ENCODE data around the gene KCNN3.
"Not testable (repeated sequence)": the region's sequence is repeated elsewhere in the genome, so short reads cannot be mapped to it uniquely, and the experiment has no call there.

KCNN3 gene

GRCh38 chr1:154686507-154686906 is 183.6 kb downstream of the KCNN3 start:
- no peak for DNase-seq

DNA sequence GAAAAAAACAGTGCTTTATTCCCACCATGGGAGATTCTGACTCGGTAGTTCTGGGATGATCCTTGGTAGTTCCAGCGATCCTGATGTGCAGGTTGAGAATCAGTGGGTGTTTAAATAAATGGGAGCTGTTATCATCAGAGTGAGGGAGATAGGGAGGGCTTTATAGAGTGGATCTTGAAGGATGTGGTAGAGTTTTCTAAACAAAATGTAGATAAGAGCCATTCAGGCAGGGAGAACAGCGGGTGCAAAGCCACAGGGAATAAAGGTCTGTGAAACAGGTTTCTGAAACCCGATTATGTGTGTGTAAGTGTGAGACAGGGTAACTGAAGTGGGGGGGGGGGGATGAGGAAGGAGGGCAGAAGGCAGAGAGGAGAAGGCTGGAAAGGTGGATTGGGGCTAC is 186.3 kb downstream of the KCNN3 start:
- DNase-seq, result no peak

GRCh38 chr1:154682254-154682653 is 187.8 kb downstream of the KCNN3 start:
- DNase-seq, result no peak

- DNase-seq, result not testable (repeated sequence)
Measured at GRCh38 chr1:154677844-154678243, 192.2 kb downstream of the KCNN3 start.

DNA sequence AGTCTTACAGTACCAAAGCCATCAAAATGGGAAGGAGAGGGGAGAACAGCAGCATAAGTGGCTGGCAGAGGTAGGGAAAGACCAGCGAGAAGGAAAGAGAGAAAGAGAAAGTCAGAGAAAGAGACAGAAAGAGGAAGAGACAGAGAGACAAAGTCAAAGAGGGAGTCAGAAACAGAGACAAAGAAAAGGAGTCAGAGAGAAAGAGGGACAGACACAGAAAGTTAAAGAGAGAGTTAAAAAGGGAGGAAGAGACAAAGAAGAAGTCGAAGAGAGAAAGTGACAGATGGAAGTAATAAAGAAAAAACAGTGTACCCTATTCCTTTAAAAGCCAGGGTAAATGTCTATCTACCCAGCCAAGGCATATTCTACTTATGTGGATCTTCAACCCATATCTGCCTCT is 193.2 kb downstream of the KCNN3 start:
- DNase-seq, result not testable (repeated sequence)

DNA sequence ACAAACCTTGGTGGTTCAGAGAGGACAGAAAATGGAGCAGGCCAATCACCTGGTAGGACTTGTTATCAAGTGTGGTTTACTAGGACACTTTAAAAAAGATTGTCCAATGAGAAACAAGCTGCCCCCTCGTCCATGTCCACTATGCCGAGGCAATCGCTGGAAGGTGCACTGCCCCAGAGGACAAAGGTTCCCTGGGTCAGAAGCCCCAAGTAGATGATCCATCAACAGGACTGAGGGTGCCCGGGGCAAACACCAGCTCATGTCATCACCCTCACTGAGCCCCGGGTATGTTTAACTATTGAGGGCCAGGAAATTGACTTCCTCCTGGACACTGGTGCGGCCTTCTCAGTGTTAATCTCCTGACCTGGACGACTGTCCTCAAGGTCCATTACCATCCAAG is 195.6 kb downstream of the KCNN3 start:
- not testable (repeated sequence) for DNase-seq

- not testable (repeated sequence) for DNase-seq
Measured at GRCh38 chr1:154672245-154672644, 197.8 kb downstream of the KCNN3 start.

DNA sequence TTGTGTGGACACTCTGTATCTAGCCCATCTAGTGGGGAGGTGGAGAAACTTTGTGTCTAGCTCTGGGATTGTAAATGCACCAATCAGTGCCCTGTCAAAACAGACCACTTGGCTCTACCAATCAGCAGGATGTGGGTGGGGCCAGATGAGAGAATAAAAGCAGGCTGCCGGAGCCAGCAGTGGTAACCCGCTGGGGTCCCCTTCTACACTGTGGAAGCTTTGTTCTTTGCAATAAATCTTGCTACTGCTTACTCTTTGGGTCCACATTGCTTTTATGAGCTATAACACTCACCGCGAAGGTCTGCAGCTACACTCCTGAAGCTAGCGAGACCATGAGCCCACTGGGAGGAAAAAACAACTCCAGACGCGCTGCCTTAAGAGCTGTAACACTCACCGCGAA is 198.7 kb downstream of the KCNN3 start:
- not testable (repeated sequence) for DNase-seq

GRCh38 chr1:154670310-154671270 is 199.5 kb downstream of the KCNN3 start:
- not testable (repeated sequence) for DNase-seq

GRCh38 chr1:154669464-154670282 is 200.4 kb downstream of the KCNN3 start:
- DNase-seq, result peak; percentile 89

DNA sequence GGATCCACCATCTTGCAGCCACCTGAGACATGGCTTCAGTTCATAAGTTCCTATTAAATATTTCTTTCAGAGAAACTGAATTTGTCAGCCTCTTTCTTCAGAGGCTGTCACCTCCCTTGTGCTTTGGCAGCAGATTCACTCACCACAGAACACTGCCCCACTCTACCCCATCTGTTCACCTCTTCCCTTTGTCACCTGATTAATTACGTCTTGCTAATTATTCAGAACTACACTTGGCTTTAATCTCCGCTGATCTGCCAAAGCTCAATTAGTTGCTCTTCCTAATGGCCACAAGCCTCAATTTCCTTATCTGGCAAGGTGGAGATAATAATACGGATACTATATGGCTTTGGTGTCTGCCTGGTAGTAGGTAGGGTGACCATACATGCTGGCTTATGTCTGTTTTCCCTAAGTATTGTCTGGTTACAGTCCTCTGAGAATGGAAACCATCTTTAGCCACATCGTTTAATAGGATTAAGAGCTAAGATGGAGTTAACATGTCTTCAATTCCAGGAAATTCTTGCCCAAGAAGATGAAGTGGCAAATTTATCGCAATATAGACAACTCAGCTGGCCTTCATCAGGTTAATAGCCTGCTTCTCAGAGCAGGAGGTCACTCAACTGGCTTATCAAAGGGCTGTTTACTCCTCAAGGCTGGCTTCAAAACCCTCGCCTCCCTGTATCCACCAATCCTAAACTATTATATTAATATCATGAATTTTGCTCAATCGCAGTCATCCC is 203.9 kb downstream of the KCNN3 start:
- peak; percentile 96 for DNase-seq

DNA sequence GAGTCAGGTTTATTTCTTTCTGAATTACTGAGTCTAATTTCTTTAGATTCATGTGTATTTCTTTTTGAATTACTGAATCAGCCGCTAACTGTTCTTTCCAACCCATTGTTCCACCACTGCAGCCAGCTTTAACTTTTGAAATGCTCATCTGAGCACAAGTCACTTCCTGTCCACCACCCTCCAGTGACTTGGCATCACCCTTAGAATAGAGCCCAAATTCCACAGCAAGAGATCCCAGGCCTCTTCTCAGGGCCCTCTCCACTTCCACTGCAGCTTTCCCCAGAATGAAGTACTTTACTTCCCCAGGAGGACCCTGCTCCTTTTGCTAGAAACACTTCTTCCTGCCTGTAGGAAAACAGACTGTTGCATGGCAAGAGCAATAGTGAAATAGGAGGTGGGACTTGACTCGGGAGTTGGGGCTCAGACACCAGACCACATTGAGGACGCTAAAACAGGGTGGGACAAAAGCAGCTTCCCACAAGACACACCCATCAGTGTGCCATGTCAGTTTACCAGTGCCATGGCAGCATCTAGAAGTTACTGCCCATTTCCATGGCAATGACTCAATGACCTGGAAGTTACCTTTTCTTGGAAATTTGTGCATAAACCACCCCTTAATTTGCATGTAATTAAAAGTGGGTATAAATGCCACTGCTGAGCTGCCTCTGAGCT is 205.6 kb downstream of the KCNN3 start:
- no peak for DNase-seq

DNA sequence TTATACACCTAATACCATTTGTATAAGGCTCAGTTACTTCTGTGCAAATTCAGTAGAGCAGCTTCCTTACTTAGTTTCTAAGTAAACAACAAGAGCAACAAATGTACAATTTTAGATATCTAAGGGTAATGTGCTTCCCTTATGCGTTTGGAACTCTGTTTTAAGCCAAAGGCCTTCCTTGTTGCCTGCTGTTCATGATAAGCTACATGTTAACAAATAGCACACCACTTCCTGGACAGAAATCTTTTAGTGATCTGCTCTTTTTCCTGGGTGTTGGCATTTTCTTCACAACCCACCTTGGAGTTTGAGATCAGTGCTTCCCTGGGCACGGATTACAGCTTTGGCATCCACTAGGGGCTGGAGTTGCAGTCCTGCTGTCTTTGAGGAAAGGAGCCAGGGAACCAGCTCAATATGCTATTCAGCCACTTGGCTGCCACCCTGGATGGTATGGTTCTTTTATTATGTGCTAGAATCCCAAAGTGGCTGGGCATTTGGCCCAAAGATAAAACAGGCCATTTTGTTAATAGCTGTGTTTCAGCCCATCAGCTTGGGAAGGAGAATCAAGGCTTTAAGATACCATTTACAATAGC is 206.5 kb downstream of the KCNN3 start:
- no peak for DNase-seq

DNA sequence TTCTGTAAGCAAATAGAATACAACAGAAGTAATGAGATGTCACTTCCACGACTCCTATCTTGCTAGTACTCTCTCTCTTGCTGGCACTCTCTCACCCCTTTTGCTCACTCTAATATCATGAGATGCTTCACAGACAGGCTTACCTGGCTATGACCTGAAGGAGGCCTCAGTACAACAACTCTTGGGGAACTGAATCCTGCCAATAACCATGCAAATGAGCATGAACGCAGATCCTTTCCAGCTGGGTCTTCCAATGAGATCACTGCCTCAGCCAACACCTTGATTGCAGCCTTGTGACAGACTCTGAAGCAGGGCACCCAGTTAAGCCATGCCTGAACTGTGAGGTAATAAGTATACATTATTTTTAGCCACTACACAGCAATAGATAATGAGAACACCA is 209.0 kb downstream of the KCNN3 start:
- DNase-seq, result no peak

DNA sequence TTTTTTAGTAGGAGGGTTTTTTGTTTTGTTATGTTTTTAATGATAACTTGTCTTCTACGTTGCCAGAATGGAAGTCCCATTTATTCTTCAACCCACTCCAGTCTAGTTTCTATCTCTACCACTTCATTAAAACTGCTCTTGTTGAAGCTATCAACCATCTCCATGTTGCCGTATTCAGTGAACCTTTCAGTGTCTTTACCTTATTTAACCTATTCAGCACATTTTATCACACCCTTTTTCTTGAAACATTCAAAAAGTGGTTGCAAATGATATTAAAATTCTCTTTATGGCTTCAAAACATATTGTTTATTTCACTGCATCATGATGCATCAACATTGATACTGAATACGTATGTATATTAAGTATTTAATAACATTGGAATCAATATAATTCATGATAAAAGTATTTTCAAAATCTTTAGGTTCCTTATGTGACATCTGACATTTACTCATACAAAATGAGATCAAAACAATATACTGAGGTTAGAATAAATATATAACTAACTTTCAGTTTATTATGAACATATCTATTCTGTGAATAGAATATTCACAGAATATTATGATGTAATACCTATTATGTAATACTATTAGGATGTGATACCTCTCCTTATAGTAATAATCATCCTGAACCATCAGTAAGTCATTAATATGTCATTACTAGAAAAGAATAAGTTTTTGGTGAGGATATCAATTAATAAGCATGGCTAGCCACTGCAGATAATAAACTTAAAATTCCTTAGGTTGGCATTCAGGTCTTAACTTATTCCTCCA is 210.1 kb downstream of the KCNN3 start:
- DNase-seq, result no peak

- DNase-seq, result no peak
Measured at GRCh38 chr1:154657556-154657955, 212.5 kb downstream of the KCNN3 start.

DNA sequence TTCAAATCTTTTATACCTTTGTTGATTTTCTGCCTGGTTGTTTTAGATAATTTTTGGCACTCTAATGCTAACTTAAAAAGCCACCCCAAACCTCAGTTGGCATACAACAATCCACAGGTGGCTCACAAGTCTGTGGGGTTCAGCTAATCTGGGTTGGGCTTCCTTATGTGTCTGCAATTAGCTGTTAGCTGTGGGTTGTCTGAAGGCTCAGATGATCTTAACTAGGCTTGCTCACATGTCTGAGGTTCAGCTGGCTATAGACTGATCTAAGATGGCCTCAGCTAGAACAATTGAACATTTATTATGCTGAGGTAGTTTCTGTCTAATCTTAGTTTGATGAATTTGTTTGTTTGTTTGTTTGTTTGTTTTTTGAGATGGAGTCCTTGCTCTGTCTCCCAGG is 217.2 kb downstream of the KCNN3 start:
- no peak for DNase-seq

Measured in NCI-H82 (cell line).